Stimulated activated CD4-positive, alpha-beta T cell treated with anti-CD3 and anti-CD28 coated beads, Interleukin-4, amount 100 ng/mL, for 1 hour (primary cell): Measurements from ENCODE around the gene UST.

ENCODE experiments used
- DNase-seq: peaks from one replicate; pipeline ENCODE4 v3.0.0-alpha.2; 2020

The UST gene, protein sequence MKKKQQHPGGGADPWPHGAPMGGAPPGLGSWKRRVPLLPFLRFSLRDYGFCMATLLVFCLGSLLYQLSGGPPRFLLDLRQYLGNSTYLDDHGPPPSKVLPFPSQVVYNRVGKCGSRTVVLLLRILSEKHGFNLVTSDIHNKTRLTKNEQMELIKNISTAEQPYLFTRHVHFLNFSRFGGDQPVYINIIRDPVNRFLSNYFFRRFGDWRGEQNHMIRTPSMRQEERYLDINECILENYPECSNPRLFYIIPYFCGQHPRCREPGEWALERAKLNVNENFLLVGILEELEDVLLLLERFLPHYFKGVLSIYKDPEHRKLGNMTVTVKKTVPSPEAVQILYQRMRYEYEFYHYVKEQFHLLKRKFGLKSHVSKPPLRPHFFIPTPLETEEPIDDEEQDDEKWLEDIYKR

GRCh38 chr6:148746363-148747144 lies at the start of gene UST:
UST (plus strand) TSS chr6:148747030; CDS start chr6:148747431, 401 bp downstream.
- DNase-seq: peak; percentile 52

GRCh38 chr6:148697895-148698440 lies 48.9 kb upstream of the UST start:
- DNase-seq: no peak

DNA sequence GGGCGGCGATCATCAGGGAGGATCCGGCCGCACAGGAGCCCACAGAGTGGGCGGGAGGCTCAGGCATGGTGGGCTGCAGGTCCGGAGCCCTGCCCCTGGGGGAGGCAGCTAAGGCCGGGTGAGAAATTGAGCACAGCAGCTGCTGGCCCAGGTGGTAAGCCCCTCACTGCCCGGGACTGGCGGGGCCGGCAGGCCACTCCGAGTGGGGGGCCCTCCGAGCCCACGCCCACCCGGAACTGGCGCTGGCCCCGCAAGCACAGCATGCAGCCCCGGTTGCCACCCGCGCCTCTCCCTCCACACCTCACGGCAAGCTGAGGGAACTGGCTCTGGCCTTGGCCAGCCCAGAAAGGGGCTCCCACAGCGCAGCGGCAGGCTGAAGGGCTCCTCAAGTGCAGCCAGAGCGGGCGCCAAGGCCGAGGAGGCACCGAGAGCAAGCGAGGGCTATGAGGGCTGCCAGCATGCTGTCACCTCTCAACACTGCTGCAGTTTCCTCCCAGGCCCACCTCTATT lies 48.1 kb upstream of the UST start:
- no peak for DNase-seq

GRCh38 chr6:148700047-148700715 lies 46.6 kb upstream of the UST start:
- no peak for DNase-seq

DNA sequence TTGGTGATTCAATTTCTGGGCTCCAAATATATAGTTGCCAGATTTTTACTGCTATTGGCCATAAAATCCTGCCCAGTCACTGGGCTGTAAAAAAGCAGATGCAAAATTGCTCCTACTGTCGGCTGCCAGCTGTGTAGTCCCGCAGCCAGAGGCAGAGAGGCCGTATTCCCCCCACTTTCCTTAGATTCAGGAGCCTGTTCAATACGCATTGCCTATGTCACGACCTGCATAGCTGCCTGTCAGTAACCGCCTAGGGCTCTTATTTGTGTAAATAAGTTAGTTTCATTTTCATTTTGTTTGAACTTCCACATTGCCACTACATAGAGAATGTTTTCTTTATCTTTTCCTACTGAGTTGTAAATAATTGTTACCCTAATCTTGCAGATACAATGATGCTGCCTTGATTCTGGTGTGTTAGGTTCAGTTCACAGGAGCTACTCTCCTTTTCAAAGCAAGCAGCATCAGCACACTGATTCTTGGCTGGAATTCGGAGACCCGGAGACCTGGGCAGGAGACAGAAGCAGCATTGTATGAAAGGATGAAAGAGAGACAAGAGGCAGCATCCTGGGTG lies 46.0 kb upstream of the UST start:
- DNase-seq: no peak

GRCh38 chr6:148701375-148701774 lies 45.5 kb upstream of the UST start:
- no peak for DNase-seq

DNA sequence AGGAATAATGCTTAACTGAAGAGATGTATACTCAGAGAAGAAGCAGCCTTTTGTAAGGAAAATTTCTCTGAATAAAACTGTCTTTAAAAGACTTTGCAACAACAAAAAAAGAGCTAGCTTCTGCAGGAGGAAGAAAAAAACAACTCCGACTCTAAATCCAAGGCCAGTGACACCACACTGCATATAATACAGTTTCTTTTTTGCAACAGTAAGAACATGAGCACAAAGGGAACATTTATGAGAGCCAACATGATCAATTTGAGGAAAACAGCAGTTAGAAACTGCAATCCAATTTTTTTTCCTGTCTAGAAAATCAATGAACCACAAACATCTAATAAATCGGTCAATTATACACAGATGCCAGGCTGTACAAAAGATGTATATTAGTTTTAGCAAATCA lies 42.9 kb upstream of the UST start:
- DNase-seq: no peak

DNA sequence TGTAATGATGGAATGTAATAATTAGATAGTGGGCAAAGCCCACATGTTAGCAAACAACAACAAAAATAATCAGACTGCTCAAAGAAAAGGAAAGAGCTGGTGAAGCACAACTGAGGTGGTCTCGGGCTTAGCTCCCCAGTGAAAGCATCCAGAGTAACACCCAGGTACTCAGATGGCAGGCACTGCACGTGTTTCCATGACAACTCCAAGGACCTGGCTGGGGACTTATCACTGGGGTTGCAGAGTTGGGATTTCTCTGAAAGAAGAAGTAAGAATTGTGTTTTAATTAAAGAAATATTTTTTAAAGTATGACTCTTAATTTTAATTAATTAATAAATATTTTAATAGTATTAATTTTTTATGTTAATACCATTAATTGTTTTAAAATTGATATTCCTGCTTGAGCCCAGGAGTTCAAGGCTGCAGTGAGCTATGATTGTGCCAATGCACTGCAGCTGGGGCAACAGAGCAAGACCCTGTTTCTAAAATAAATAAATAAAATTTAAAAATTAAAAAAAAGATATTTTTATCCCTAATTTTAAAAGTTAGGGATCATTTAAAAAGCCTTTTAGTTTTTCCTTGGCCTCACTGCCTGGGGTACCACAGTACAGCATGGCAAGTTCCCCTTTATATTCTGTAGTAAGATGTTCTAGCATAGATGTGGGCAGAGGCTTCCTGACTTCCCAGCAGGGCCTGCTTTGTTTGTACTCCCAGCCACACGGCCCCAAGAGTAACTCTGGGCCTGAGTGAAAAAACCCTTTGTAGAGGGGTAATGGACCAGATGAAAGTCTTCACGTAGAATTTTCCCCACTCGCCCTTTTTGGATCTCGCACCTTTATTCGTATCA lies 42.2 kb upstream of the UST start:
- DNase-seq: no peak

- DNase-seq: no peak
Observed at GRCh38 chr6:148708707-148709106, 38.1 kb upstream of the UST start.

DNA sequence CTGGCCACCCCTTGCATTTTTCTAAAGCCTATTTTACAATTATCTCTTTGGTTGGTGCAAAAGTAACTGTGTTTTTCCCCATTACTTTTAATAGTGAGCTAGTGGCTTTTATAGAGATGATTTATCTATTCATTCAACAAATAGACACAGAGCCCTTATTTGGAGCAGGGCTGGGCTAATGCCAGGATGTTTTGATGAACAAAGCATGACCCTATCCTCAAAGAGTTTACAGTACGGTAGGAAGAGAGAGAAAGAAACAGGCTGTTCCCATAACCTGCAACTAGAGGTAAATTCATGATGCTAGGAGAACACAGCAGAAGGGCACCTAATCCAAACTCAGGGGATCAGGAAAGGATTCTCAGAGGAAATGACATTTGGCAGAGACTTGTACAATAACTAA lies 37.3 kb upstream of the UST start:
- DNase-seq: no peak

GRCh38 chr6:148711833-148712654 lies 34.8 kb upstream of the UST start:
- no peak for DNase-seq

GRCh38 chr6:148713033-148713738 lies 33.6 kb upstream of the UST start:
- DNase-seq: no peak

DNA sequence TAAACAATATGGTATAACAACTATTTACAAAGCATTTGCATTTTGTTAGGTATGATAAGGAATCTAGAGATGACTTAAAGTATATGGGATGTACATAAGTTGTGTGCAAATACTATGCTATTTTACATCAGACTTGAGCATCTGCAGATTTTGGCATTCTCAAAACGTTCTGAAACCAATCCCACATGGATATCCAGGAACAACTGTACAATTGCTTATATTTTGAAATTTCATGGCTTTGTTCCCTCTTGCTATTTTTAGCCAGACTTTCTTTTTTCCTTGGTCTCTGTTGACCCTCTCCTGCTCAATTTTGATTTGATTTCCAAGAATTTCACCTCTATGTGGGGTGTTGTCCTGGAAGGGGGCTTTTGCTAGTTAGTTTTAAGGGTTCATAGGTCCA lies 32.9 kb upstream of the UST start:
- no peak for DNase-seq

GRCh38 chr6:148716811-148717210 lies 30.0 kb upstream of the UST start:
- DNase-seq: no peak

GRCh38 chr6:148720406-148720805 lies 26.4 kb upstream of the UST start:
- no peak for DNase-seq

DNA sequence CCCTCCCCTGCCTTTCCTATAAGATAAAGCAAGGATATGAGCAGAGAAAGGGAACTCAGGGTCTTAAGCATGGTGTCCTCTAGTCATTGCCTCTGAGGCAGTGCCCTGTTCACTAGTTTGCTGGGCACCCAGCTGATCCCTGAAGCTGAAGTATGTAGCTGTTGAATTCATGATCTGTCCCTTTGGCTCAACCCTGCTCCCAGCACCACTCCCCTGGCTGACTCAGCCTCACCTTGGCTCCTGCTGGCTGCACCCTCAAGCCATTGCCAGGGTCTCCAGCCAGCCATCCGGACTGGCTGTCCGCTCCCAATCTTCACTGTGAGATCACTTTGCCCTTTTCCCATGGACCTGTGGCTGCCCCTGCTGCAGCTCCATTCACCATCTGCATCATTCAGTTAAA lies 25.9 kb upstream of the UST start:
- DNase-seq: no peak

- no peak for DNase-seq
Observed at GRCh38 chr6:148723484-148723883, 23.3 kb upstream of the UST start.

GRCh38 chr6:148724428-148724827 lies 22.4 kb upstream of the UST start:
- no peak for DNase-seq

GRCh38 chr6:148727104-148727503 lies 19.7 kb upstream of the UST start:
- DNase-seq: no peak

GRCh38 chr6:148735989-148736388 lies 10.8 kb upstream of the UST start:
- no peak for DNase-seq
